DMS114 treated with DMSO at 0.1 percent for 48 hours (cell line): ENCODE results near the gene DHX9.

ENCODE experiments used
- DNase-seq: peaks from one replicate; lab custom pipeline; 2025; ENCODE audit not compliant: unreplicated experiment; lab: John Stamatoyannopoulos, UW

The DHX9 gene

GRCh38 chr1:182839209-182840066 is at the start of gene DHX9:
TSS of gene DHX9 (plus strand) at chr1:182839347. CDS start at chr1:182842567, 3,220 bp downstream.
- DNase-seq, result peak; percentile 60

GRCh38 chr1:182791281-182792179 is 47.6 kb upstream of the DHX9 start:
- no peak for DNase-seq

DNA sequence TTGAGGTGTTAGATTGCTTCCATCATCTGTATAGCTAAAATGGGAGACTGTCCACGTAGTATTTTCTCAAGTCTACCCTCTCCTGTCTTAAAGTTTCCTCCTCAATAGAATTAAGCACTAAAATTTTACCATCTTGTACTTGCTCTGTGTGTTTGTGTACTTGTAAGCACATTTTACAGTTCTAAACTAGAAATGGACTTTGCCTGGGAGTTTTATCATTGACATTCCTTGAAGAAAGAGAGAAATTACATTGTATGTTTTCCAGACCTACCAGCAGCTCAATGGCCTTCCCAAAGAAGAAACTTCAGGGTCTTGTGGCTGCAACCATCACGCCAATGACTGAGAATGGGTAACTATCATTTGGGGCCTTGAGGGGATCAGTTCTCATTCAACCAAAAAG is 45.1 kb upstream of the DHX9 start:
- DNase-seq, result no peak

DNA sequence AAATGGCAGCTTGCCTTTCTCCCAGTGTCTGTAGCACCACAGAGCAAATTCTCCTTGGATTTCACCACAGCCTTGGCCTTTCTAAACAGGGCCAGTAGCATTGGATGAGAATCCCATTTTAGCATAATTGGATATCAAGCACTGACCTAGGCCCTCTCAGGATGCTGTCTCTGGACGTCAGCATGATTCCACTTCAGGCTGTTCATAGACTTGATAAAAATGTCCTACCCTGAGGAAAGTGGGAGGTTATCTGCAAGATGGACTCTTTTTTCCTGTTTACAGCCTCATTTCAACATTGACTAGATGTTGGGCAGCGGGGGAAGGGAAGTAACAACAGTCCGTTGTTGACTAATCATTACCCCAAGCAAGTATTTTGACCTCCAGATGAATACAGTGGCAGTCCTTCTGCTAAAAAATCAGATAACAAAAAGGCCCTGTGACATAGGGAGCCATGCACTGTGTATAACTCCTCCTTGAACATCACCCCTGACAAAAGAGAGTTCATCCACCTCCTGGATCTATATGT is 44.4 kb upstream of the DHX9 start:
- no peak for DNase-seq

DNA sequence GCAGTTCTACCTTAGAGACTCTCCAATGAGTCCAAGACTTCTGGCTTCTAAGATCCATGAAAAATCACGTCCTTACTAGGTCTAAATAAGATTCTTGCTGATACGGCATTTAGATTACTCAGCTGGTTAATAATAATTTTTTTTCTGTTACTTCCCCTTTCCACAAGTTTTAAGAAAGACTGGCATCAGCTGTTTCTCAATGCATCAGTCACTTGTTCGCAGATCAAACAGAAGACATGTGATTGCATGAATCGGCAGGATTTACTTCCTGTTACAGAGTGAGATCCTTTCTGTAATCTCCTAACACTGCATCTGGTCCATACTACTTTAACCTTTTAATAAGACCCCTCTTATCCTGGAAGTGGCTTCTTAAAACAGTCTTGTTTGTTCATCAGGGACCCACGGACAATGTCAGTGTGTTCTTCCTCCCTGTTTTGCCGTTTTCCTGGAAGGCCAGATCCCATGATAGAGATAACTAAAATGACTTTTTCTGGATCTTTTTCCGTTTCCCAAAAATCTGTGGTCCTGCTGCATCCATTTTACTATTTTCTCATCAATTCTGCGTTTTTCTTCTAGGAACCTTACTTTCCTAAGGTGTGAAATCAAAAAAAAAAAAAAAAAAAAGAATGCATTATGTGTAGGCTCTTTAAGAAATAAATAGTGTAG is 43.5 kb upstream of the DHX9 start:
- DNase-seq, result no peak

- DNase-seq, result no peak
These were observed 36.9 kb upstream of the DHX9 start for GRCh38 chr1:182802006-182802803.

- DNase-seq, result no peak
These were observed 35.3 kb upstream of the DHX9 start for GRCh38 chr1:182803846-182804245.

GRCh38 chr1:182806015-182806678 is 33.0 kb upstream of the DHX9 start:
- DNase-seq, result no peak

DNA sequence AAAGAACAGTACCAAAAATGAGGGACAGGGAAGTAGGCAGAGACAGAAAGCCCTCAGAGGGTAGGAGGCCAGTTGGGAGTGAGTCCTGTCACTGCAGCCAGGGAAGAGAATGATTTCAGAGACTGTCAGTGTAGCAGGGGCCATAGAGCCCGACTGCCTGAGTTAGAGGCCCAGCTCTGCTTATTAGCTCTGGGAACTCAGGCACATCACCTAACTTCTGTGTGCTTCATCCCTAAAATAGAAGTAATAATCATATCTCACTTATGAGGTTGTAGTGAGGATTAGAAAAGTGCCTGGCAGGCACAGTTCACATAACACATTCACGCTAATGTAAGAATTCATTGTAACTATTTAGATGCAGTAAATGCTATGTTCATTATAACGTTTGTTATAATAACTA is 31.2 kb upstream of the DHX9 start:
- DNase-seq, result no peak

- DNase-seq, result no peak
These were observed 29.7 kb upstream of the DHX9 start for GRCh38 chr1:182809414-182809957.

DNA sequence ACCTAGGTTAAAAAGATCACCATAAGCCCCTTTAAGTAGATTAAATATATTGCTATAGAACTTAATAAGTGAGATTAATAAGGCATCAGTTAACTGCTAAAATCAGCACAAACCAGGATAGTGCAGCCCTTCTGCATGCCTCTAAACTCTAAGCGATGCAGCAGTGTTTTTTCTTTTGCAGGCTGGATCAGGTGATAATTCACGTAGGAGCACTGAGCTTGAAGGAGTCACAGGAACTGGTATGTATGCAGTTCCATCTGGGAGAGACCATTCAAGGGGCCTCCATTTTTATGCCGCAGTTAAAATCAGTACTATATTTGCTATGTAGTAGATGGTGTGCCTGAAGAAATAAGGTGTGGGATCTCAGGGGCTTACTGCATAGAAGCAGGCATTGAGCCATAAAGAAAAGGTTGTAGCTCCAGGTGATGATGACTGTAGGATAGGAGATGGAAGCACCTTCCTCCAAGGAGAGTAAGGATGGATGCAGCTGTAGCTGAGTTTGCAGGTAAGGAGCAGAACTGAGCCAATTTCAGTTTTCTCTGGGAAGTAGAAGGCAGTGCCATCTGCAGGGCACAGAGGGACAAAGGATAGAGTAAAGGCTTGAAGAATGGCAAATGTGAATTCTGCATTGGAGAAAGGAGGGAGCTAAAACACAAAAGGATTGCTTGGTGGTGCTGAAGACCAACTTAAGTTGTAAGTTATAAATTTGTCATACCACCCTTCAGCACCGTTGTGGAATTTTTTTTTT is 27.0 kb upstream of the DHX9 start:
- DNase-seq, result no peak

- DNase-seq, result no peak
These were observed 22.3 kb upstream of the DHX9 start for GRCh38 chr1:182816863-182817262.

DNA sequence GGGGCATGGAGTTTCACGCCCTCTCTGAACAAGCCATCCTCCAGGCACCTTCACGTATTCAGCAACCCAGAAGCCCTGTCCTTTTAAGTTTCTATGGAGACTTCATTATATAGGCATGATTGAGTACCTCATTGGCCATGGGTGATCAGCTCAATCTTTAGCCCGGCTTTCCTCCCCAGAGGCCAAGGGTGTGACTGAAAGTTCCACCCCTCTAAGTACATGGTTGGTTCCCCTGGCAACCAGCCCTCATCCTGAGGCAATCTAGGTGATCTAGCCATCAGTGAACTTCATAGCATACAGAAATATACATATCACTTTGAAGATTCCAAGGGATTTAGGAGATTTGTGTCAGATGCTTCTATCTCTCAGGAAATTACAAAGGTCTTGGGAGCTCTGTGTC is 21.3 kb upstream of the DHX9 start:
- no peak for DNase-seq

DNA sequence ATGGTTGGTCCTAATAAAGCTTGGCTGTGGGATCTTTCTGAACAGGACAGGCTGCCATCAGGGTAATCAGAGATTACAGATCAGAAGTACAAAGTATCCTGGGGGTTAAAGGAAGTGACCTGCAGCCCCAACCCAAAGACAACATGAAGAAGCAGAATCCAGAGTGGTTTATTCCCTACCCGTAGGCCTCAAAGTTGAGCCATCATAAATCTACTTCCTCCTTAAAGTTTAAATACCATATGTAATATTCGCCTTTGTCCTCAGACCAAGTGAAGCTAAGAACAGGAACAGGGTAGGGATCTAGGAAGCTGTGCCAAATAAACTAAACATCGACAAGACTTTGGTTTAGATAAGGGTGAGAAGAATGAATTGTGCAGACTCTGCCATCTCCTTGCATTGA is 15.9 kb upstream of the DHX9 start:
- no peak for DNase-seq

- DNase-seq, result no peak
These were observed 12.3 kb upstream of the DHX9 start for GRCh38 chr1:182826892-182827291.

GRCh38 chr1:182829285-182829932 is 9.7 kb upstream of the DHX9 start:
- DNase-seq, result no peak

DNA sequence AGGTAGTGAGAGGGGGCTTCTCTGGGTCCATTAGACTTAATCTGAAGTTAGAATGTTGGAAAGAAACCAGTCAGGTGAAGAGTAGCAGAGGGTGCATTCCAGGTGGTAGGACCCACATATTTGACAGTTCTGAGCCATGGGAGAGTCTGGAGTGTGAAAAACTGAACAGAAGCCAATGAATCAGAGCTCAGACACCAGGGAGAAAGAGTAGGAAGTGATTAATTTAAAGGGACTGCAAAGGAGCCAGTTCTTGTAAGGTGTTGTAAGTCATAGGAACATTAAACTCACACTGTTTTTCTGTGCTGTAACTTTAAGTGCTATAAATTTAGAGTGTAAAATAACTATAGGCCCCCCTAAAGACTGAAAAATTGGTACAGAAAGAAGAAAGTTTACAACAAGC is 5.9 kb upstream of the DHX9 start:
- no peak for DNase-seq

- no peak for DNase-seq
These were observed 4.8 kb upstream of the DHX9 start for GRCh38 chr1:182834326-182834725.
